GM12892 (cell line): Measurements from ENCODE around the gene LEMD2.

ENCODE experiments used
- POLR2A ChIP-seq: IDR thresholded peaks from 2 replicates; pipeline ENCODE4 v1.6.1; 2011; ENCODE audit warnings: low read depth, low read length, control low read depth
- POLR2AphosphoS5 ChIP-seq: IDR thresholded peaks from 2 replicates; pipeline ENCODE4 v1.6.1; 2011; ENCODE audit warnings: low read depth, low read length, control low read depth

GRCh38 chr6:33757113-33757512, 31.8 kb downstream of the LEMD2 start:
- TF ChIP-seq POLR2AphosphoS5 = no peak
- no peak for TF ChIP-seq POLR2A
